ELR (cell line): ENCODE results near the gene KCNH2.

Source experiments
- DNase-seq: peaks from one replicate; pipeline ENCODE4 v3.0.0-alpha.2; 2015; ENCODE audit warnings: low read depth

Gene KCNH2

DNA sequence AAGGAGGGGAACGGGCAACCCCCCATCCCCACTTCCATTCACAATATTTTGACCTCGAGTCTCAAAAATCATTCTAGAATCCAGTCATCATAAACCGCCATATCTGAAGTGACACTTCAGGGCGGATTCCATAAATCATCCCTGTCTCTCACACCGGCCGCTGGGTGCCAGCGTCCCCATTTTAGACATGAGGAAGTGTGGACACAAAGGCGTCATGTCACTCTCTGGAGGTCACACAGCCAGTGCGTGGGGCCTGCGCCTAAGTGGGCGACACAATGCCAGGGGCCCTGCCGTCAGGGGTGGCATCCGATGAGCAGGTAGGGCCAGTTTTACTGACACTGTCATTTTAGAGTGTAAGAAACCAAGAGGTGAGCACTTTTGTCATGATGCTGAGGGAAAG, 19.5 kb downstream of the KCNH2 start:
- DNase-seq, result no peak

GRCh38 chr7:150958062-150958552, 20.0 kb downstream of the KCNH2 start:
- no peak for DNase-seq

DNA sequence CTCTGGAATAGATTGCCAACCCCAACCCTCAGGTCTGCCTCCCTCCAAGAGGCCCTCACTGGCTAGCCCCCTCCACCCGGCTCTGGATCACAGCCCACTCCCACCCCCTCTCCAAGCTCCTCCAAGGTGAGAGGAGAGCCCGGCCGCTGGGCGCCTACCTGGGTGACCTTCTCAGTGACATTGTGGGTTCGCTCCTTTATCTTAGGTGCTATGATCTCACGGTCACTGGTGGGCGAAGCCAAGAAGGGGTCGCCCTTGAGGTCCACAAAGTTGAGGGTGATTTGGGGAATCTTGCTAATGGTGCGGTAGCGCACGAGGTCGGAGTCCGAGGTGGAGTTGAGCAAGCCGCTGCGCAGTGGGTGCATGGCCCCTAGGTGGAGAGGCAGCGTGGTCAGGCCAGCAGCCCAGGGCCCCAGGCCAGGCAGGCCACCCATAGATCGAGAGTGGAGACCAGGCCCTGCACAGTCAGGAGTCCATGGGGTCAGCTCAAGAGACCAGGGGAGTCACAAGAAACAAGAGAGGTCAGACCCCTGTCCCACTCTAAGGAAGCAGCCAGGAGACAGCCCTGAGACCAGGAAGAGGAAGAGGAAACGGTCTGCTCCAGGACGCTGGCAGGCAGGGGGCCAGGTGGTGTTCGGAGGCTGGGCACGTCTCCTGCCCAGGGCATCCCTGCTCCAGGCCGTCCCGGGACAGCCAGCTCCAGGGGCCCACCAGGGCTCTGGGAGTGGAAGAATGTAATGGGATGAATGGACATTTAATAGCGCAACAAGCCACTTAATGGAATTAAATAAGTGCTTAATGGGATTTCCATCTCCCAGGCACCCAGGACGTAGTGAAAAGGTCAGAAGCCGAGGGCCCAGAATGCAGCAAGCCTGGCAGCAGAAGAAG, 20.7 kb downstream of the KCNH2 start:
- no peak for DNase-seq

- DNase-seq, result no peak
These were observed 21.6 kb downstream of the KCNH2 start for GRCh38 chr7:150956395-150957132.

- DNase-seq, result no peak
These were observed 22.4 kb downstream of the KCNH2 start for GRCh38 chr7:150955519-150956394.

- DNase-seq, result no peak
These were observed 23.1 kb downstream of the KCNH2 start for GRCh38 chr7:150954986-150955518.

DNA sequence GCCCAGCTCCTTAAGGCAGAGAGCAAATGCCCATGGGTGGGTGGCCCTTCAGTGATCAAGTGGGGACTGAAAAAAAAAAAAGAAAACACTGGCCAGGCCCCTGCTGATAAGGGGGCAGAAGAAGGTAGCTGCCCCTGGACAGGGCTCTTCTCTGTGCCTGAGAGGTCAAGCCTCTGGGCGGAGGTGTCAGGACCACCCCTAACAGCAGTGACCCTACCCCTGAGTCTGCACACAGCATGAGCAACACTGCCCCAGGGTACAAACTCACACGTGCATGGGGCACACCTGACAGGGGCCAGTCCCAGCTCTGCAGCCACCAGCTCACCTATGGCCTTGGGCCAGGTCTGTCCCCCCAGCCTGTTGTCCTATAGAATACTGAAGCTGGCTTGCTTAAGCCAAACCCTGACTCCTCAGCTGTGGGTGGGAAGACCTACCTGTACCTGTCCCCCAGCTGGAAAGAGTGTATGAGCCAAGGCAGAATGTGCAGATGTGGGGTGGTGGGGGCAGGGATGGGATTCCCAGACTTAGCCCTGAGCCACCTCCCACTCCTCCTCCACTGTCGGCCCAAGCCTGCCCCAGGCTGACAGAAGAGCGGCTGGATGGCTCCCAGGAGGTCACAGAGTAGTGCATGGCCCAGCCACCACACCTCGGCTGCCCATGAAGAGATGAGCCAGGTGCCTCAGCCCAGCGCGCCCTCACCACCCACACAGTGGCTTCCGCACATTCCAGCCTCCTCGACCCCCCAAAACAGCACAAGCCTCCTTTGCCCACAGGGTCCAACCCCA, 23.7 kb downstream of the KCNH2 start:
- DNase-seq, result no peak

DNA sequence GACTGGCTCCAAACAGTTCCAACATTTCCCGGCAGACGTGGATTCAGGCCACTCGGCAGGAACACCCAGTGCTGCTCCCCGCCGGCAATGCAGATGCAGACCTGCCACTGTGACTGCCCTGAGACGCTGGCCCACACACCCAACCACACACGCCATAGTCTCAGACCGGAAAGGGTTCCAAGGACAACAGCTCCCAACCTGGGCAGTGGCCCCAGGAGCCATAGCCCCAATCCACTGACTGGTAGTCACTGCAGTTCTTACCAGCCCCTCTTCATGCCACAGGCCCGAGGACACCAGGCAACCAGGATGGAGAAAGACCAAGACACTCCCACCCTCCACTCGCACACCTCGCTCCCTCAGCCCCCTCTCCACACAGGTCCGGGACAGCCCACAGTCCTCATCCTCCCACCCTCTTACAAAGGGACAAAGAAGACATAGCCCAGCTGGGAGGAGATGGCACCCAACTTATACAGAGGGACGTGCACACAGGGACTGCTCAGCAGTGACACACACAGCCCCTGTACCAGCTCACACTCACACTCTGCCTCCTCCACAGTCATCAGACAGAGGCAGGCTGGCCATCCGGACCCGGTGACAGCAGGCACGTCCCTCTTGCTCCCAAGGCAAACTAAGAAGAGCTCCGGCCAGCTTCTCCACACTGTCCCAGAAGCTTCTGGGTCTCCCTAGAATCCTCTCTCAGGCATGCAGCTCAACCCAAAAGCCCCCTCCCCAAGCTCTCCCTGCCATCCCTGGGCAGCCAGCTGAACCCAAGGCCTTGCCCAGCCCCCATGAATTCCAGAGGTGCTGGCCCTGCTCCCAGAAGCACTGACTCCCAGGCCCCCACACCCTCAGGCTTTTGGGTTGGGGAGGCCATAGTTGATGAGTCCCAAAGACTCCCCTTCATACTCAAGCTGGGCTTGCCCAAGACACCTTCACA, 24.8 kb downstream of the KCNH2 start:
- no peak for DNase-seq

DNA sequence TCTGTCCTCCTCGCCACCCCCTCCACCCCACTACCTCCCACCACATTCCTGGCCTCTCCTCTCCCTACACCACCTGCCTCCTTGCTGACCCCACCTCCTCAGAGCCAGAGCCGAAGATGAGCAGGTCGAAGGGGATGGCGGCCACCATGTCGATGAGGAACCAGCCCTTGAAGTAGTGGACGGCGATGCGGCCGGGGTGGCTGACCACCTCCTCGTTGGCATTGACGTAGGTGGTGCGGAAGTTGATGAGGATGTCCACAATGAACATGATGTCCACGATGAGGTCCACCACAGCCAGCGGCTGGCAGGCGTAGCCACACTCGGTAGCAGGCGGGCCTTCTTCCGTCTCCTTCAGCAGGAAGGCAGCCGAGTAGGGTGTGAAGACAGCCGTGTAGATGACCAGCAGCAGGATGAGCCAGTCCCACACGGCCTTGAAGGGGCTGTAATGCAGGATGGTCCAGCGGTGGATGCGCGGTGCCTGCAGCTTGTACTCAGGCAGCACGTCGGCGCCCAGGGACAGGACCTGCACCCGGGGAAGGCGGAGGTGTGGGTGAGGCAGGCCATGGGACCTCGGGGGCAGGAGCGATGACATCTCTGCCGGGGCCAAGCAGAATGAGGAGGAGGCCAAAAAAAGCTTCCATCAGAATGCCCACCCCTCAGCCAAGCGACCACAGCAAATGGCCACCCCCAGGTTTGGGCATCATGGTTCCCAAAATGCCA, 25.6 kb downstream of the KCNH2 start:
- DNase-seq, result no peak

- no peak for DNase-seq
These were observed 26.6 kb downstream of the KCNH2 start for GRCh38 chr7:150951521-150951920.

DNA sequence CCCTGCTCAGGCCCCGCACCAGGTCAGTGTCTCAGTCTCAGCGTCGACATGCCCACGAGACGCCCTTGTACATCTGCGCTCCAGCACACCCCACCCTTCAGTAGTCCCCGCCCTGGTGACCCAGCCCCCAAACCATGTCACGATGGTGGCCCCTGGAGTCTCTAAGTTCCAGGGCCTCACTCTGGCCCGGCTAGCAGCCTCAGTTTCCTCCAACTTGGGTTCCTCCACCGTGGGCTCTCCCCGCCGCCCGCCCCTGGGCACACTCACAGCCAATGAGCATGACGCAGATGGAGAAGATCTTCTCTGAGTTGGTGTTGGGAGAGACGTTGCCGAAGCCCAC, 27.0 kb downstream of the KCNH2 start:
- DNase-seq, result no peak

DNA sequence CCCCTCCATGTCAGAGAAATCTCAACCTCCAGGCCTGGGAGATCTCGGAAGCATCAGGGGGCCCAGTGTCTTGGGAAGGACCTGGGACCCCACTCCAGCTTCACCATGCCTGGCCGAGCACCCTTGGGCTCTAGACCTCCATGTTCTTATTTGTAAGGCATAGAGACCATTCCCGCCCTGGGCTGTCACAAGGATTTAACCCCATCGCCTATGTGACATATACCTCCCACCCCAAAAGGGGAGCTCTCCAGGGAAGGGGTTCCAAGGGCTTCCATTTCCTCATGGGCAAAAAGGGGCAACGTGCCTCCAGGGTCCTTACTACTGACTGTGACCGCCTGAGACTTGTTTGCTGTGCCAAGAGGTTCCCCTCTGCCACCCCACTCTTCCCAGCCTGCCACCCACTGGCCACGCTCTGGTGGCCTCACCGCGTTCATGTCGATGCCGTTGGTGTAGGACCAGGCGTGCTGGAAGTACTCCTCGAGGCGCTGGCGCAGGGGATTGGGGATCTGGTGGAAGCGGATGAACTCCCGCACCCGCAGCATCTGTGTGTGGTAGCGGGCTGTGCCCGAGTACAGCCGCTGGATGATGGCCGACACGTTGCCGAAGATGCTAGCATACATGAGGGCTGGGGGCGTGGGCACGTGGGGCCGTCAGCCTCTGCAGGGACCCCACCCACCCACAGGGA, 27.5 kb downstream of the KCNH2 start:
- no peak for DNase-seq

DNA sequence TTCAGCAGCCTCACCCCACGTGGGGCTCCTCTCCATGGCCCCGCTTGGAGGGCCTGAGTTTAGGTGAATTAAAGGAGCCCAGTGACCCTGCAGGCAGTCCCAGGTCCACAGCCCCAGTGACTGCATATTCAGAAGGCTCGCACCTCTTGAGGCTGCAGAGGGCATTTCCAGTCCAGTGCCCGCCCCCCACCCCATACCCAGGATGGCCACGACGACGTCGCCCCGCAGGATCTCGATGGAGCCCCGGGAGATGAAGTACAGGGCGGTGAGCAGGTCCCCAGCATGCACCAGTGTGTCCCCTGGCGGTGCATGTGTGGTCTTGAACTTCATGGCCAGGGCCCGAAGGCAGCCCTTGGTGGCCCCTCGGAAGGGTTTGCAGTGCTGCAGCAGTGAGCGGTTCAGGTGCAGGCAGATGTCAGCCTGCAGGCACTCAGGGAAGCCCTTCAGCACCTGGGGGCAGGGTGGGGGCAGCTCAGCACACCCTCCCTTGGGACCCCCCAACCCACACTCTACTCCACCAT, 28.1 kb downstream of the KCNH2 start:
- DNase-seq, result no peak

- DNase-seq, result no peak
These were observed 28.6 kb downstream of the KCNH2 start for GRCh38 chr7:150949564-150949963.

GRCh38 chr7:150948791-150949251, 29.3 kb downstream of the KCNH2 start:
- DNase-seq, result no peak

DNA sequence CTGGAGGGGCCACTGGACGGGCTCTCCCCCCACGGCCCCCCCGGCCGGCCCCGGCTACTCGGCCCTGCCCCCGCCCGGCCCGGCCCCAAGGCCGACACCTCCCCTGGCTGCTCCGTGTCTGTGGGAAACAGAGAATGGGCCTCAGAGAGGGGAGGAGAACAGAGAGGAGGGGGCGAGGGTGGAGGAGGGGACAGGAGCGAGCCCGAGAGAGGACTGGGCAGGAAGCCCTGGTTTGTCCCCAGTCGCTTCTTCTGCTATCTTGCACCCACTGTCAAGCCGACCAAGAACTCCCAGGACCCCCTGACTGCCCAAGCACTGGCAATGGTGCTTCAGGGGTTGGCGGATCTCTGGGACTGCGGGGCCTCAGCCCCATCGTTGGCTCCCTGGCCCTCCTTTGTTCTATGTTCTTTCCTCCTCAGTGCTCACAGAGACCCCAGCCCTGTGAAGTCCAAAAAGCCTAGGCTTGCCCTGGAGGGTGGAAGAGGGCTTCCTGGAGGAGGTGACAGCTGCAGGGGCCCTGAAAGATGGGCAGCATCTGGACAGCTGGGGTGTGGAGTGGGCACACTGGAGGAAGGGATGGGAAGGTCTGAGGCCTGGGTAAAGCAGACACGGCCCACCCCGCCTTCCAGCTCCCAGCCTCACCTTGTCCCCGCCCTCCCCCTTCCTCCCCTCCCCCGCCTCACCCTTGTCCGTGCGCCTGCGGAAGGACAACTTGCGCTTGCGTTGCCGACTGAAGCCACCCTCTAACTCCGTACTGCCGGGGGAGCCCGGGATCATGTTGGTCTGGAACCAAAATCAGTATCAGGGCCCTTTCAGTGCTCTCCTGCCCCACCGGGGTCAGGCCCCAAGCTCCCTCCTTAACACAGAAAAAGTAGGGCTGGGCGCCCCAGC, 30.1 kb downstream of the KCNH2 start:
- no peak for DNase-seq

DNA sequence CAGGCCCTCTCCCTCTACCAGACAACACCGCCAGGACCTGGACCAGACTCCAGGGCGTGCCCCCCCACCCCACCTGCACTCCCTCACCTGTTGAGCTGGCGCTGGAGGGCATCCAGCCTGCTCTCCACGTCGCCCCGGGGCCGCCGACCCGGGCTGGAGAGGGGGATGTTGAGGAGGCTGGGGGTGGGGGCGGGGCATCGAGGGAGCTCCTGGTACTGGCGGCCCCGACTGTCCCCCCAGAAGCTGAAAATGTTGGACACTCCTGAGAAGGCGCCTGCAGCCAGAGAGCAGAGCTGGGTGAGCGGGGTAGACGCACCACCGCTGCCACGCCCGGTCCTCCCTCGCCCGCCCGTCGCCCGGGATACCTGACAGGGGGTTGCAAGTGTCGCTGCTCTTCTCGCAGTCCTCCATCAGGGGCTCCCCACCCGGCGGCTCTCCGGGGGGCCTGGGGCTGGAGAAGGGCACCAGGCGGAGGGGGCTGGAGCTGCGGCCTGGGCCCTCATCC, 30.8 kb downstream of the KCNH2 start:
- DNase-seq, result no peak
